ENCODE measurements around the gene F2RL3.
"Not testable (repeated sequence)": the region's sequence is repeated elsewhere in the genome, so short reads cannot be mapped to it uniquely, and the experiment has no call there.

The F2RL3 gene

DNA sequence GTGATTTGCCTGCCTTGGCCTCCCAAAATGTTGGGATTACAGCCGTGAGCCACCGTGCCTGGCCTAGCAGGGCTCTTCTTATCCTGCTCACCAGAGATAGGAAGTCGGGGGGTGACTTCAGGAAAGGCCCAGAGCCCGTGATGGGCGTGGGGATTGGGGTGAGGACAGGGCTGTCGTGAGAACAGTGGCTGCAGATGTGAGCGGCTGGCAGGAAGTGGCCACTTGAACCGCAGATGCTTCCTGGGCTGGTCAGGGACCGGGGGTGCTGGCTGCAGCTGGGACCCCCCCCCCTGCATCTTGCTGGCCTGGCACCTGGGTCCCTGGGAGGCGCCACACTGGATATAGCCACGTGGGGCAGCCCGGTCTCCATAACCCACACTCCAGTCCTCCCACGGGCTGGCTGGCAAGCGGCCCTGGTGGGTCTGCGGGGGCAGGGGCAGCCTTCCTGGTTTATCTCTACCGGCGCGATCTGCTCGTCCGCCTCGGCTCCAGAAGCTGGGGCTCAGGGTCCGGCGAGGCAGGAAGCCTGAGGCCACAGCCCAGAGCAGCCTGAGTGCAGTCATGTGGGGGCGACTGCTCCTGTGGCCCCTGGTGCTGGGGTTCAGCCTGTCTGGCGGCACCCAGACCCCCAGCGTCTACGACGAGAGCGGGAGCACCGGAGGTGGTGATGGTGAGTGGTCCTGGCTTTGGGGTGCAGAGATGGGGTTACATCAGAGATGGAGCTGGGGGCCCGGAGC is at the start of gene F2RL3:
Gene F2RL3 (plus strand): TSS at position 371 of the 737 bp plus-strand sequence. CDS start 191 bp downstream, at position 562.
- no peak for DNase-seq

DNA sequence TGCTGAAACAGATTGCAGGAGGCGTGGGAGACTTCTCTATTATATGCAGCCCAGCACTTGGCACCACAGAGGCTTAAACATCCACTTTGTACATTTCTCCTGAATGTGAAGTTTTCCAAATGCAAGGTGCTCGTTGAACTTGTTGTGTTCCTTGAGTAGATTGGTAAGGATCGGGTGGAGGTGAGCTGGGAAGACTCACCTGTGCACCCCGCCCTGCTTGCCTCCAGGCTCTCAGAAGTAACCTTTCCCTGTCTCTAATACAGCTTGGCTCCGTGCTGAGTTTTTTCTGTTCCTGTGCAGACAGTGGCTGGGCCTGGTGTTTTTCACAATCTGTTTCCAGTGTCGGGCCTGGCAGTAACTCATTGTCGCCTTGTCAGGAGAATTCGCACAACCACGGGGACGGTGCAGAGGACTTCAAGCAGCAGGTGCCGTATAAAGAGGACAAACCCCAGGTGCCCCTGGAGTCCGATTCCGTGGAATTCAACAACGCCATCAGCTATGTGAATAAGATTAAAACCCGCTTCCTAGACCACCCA is 47.3 kb upstream of the F2RL3 start:
- no peak for DNase-seq

DNA sequence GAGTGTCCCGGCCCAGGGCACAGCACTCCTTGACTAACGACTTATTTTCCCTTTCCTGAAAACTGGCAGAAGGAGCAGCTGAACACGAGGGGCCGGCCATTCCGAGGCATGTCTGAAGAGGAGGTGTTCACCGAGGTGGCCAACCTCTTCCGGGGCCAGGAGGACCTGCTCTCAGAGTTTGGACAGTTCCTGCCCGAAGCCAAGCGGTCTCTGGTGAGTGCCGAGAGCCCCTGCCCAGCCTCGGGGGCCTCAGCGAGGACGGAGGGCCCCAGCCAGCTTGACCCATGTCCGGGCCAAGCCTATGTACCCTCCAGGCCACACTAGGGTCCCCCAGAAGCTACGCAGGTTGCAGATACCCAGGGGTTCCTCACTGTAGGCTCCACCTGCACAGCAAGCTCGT is 41.9 kb upstream of the F2RL3 start:
- DNase-seq = no peak

DNA sequence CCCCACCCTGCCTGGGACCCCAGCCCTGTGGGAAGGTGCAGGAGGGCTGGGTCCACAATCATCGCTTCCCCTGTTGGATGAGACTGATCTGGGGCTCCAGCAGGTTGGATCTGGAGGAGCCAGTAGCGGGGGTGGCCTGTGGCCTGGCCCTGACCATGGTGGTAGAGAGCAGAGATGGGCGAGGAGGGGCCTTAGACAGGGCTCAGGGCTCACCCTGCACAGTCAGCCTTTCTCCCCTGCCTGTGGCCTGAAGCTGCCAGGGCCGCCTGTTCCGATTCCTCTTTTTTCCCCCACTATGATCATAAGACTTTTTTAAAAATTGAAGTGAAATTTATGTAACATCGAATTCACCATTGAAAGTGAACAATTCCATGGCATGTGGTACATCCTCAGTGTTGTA is 41.4 kb upstream of the F2RL3 start:
- no peak for DNase-seq

DNA sequence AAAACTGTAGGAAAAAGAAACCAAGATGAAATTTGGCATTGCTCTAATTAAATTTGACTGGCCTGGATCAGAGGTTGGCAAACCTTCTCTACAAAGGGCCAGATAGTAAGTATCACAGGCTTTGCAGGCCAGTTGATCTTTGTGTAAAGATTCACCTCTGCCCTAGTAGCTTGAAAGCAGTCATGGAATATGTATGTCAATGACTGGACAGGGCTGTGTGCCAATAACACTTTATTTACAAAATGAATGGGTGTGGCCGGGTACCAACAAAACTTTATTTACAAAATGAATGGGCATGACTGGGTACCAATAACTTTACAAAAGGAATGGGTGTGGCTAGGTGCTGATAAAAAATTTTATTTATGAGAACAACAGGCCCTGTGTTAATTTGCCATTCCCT is 39.6 kb upstream of the F2RL3 start:
- no peak for DNase-seq

DNA sequence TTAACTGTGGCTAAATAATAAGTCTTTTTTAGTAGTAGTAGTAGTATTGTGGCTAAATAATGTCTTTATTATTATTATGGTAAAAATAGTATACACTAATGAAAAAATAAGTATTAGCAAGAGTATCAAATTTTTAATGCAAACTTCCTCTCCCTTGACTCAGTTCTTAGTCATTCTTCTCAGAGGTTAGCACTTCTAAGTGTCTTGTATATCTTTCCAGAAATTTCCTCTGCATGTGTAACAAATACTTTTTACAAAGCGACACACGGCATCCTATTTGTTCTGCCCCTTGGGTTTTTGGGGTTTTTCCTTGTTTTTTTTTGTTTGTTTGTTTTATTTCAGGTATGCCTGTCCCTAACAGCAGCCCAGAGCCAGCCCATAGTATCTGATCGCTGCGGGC is 38.7 kb upstream of the F2RL3 start:
- no peak for DNase-seq

DNA sequence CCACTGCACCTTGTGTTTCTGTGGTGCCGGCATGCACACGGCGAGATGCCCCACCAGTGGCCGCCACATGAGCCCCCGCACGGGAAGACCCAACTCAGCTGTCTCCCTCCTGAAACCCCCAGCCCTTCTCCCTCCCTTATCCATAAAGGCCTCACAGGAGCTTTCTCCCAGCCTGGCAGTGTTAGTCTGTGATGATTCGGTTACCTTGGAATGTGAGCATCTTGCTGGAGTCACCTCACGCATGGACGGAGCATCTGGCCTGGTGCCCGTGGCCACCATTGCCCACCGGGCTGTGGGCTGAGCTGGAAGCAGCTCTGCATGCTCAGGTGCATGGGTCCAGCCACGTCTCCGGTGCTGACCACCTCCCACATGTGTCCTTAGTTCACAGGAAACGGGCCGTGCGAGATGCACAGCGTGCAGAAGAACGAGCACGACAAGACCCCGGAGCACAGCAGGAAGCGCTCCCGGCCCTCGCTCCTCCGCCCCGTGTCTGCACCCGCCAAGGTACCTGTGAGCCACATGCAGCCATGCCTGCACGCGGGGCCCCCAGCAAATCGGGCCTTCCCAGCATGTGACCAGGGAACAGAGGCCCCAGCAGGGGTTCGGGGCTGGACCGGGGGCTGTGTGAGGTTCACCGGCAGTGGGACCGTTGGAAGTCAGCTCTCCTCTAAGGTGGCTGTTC is 37.6 kb upstream of the F2RL3 start:
- no peak for DNase-seq

DNA sequence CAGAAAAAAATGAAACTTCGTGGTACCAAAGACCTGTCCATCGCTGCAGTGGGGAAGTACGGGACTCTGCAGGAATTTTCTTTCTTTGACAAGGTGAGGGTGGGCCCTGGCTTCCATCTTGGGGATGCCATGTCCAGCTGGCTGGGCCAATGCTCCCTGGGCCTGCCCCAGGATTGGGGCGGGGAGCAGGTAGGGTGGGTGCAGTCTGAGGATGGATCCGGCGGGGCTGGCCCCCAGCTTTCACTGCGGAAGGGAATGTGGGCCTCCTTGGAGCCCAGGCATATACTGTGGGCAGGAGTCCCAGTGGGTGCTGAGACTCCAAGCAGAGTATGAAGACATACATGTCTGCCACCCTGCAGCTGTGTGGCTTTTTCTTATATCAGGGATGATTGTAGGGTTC is 35.7 kb upstream of the F2RL3 start:
- no peak for DNase-seq

DNA sequence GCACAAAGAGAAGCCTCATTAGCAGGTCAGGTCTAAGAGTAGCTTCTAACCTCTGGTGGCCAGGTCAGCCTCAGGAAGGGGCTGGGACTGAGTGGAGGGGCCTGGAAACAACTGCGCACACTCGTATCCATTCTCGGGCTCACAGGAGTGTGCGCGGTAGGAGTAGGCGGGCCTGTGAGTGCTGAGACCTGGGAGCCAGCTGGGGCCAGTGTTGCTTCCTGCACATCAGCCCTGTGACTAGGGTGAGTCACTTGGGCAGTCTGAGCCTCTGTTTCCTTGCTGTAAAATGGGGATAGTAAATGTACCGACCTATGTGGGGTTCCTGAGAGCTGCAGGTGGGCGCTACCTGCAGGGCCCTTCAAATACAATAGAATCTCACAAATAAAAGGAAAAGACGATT is 32.7 kb upstream of the F2RL3 start:
- DNase-seq = no peak

DNA sequence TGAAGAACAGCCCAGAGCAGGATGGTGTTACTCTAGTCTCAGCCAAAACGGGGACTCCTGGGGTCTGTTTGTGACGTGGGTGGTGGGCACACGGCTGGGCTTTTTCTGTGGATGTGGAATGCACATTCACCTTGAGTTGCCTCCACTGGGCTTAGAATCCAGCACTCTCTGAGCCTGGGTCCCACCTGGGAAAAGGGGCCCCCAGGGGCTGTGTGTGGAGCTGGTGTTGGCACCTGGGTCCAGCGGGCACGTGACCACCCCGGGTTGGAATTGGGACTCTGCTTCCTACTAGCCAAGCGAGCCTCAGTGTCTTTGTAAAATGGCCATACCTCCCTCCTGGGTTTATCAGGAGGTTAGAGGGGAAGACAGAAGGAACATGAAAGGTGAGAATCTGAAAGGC is 29.2 kb upstream of the F2RL3 start:
- DNase-seq = no peak

DNA sequence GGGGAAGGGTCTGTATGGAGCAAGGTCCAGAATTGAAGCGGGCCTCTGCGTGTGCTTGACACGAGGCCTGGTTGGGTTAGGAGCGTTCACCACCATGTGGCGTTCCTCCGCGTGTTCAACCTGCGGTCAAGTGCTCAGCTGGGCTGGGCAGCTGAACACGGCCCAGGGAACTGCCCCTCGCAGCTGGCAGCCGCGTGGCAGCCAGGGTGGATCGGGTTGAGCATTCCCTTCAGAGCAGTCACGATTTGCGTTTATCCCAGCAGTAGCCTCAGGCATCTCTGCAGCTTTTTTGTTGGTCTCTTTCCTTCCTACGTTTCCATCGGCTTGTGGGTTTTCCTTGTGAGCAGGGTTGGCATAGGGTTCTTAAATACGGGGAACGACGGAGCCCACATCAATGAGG is 28.7 kb upstream of the F2RL3 start:
- DNase-seq = no peak

DNA sequence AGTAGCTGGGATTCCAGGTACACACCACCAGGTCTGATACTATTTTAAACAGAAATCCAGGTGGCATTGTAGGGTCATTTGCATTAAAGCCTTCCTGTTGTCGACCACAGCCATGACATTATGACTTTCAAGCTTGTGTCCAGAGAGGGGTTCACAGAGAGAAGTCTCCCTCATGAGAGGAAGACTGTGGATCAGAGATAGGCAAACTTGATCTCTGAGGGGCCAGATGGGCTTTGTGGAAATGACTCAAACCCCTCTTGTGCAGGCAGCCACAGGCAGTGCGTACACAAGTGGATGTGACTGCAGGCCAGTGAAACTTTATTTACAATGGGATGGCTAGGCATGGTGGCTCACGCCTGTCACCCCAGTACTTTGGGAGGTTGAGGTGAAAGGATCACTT is 27.8 kb upstream of the F2RL3 start:
- no peak for DNase-seq

DNA sequence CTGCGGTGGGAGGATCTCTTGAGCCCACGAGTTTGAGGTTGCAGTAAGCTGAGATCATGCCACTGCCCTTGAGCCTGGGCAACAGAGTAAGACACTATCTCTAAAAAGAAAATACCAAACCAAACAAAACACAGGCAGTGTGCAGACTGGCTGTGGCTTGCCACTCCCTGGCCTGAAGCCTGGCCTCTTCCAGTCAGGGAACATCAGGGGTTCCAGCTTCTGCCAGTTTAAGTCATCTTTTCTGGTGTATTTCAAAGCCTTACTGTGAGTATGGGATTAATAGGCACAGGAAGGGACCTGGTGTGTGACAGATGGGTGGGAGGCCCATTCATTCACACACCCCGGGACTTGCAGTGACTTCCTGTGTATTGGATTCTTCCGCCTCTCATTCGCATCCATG is 27.0 kb upstream of the F2RL3 start:
- DNase-seq = no peak

DNA sequence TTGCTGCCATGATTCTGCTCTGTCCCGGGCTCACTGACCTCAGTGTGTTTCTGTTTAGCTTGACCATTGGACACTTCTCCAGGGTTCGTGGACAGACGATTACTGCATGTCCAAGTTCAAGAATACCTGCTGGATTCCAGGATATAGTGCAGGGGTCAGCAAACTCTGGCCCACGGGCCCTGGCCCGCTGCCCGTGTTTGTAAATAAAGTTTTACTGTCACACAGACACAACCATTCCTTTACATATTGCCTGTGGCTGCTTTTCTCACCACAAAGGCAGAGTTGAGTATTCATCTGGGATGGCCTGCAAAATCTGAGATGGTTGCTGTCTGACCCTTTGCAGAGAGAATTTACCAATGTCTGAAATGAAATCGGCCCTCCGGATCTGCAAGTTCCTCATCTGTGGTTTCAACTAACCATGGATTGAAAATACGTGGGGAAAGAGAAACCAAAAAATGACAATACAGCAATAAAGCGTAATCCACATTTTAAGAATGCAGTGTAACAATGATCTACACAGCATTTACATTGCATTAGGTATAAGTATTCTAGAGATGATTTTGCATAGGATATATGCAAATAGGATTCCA is 25.9 kb upstream of the F2RL3 start:
- no peak for DNase-seq

DNA sequence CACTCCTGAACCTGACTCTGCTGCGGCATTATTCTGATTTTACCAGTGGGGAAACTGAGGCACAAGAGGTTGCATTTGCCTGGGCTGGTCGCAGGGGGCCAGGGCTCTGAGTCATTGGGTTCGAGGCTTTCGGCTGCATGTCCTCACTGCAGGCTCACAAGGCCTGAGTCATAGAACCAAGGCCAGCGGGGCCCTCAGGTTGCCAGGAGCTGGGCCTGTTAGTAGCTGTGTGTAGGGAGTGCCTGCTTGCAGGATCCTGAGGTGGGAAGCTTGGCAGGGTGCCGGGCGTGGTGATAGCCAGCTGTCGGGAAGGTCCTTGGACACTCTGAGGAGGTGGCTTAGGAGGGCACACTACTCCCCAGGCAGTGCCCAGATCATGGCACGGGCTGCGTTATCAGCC is 21.6 kb upstream of the F2RL3 start:
- no peak for DNase-seq

DNA sequence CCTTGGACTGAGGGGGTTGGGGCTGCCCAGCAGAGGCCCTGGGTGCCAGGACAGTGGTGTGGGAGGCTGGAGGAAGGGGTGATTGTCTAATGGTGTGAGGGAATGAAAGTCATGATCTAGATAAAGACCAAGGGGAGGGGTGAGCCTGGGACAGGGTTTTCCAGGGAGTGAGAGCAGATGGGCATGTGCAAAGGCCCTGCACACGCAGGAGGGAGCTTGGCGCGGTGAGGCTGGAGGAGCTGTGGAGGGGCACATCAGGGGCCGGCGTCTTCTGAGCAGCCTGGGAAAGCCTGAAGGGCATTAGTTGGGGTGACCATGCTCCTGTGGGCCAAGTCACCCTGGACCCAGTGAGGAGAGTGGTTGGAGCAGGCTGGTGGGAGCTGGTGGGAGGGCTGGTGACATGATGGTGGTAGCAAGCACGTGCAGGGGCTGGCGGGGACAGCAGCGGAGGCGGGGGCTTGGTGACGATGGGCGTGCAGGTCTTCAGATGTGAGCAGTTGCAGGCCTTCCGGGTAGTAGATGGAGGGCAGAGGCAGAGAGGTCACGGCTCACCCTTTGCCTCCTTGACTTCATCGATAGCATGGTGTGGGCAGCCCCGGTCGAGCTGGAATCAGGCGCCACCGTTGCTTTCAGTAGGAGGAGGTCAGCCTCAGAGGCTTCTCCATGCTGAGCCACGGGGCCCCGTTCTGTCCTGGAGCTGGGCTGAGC is 20.2 kb upstream of the F2RL3 start:
- no peak for DNase-seq

DNA sequence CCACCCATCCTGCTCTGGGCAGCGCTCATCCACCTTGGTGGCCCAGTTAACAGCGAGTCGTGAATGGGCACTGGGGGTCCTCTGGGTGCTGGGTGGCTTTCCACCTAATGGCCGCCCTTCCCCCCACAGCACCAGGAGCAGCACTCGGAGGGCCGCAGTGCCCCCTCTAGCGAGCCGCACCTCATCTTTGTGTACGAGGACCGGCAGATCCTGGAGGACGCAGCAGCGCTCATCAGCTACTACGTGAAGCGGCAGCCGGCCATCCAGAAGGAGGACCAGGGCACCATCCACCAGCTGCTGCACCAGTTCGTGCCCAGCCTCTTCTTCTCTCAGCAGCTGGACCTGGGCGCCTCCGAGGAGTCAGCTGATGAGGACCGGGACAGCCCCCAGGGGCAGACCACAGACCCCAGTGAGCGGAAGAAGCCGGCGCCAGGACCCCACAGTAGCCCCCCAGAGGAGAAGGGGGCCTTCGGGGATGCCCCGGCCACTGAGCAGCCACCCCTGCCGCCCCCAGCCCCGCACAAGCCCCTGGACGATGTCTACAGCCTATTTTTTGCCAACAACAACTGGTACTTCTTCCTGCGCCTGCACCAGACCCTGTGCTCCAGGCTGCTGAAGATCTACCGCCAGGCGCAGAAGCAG is 19.3 kb upstream of the F2RL3 start:
- DNase-seq = no peak

DNA sequence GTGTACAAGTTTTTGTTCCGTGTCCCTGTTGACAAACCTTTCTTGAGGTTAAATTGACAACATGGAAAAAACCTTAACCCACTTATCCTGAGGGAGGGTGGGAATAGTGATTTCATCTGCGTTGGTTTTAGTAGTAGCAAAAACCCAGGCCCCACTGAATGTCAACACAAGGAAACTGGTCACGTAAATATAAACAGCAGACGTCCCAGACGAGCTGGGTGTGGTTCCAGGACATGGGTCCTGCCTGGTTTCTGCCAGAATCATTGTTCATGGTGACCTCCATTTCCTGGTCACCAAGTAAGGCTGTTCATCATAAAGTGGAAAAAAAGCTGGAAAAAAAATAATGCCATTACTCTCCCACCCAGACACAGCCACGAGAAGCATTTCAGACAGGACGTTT is 16.9 kb upstream of the F2RL3 start:
- DNase-seq = no peak

DNA sequence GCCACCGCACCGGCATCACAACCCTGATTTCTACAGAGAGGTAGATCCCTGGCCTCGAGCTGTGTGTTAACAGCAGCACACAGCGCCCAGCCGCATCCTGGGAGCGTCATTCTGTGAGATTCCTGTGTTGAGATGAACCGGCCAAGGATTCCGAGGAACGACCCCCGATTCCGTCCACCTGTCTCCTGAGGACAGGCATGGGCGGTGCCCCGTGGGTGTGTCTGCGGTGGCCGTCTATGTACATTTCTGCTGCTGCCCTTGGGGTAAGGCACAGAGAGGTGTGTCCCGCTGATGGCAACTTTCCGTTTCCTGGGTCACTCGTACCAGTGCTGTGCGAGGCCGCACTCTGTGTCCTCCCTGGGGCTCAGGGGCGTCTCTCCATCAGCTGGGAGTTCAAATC is 16.1 kb upstream of the F2RL3 start:
- DNase-seq = no peak

DNA sequence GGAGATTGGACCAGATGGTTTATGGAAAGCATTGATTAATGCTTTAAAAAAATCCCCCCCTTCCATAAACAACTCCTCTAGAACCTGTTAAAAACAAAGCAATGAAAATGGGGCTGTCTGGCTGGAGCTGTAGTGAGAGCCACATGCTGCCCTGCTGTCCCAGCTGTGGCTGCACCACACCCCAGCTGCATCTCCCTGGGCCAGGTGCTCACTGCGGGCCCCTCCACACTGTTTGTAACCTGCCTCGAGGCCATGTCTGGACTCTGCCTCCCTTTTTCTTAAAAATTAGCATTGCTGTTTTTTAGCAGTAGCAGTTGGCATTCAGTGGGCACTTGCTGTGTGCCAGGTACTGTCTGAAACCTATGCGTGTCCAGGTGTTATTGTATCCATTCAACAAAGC is 15.2 kb upstream of the F2RL3 start:
- no peak for DNase-seq

DNA sequence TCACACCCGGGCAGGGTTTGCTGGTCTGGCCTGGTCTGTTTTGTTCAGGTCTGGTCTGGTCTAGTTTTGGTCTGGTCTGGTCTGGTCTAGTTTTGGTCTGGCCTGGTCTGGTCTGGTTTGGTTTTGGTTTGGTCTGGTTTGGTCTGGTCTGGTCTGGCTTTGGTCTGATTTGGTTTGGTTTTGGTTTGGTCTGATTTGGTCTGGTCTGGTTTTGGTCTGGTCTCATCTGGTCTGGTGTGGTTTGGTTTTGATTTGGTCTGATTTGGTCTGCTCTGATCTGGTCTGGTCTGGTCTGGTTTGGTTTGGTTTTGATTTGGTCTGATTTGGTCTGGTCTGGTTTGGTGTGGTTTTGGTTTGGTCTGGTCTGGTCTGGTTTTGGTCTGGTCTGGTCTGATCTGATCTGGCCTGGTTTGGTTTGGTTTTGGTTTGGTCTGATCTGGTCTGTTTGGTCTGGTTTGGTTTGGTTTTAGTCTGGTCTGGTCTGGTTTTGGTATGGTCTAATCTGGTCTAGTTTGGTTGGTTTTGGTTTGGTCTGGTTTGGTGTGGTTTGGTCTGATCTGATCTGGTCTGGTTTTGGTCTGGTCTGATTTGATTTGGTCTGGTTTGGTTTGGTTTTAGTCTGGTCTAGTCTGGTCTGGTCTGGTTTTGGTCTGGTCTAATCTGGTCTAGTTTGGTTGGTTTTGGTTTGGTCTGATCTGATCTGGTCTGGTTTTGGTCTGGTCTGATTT is 14.4 kb upstream of the F2RL3 start:
- no peak for DNase-seq

DNA sequence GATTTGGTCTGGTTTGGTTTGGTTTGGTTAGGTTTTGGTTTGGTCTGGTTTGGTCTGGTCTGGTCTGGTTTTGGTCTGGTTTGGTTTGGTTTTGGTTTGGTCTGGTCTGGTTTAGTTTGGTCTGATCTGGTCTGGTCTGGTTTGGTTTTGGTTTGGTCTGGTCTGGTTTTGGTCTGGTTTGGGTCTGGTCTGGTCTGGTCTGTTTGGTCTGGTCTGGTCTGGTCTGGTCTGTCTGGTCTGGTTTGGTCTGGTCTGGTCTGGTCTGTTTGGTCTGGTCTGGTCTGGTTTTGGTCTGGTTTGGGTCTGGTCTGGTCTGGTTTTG is 13.9 kb upstream of the F2RL3 start:
- not testable (repeated sequence) for DNase-seq
